NCI-H1092 (cell line): ENCODE results near the gene COG8.
"Not testable (repeated sequence)": the region's sequence is repeated elsewhere in the genome, so short reads cannot be mapped to it uniquely, and the experiment has no call there.

Experiments
- DNase-seq: peaks from one replicate; lab custom pipeline; 2025; lab: John Stamatoyannopoulos, UW

COG8 gene

GRCh38 chr16:69319381-69319780 lies 20.0 kb downstream of the COG8 start:
- no peak for DNase-seq

- DNase-seq, result no peak
Measured at GRCh38 chr16:69318911-69319289, 20.5 kb downstream of the COG8 start.

GRCh38 chr16:69318177-69318910 lies 21.0 kb downstream of the COG8 start:
- no peak for DNase-seq

DNA sequence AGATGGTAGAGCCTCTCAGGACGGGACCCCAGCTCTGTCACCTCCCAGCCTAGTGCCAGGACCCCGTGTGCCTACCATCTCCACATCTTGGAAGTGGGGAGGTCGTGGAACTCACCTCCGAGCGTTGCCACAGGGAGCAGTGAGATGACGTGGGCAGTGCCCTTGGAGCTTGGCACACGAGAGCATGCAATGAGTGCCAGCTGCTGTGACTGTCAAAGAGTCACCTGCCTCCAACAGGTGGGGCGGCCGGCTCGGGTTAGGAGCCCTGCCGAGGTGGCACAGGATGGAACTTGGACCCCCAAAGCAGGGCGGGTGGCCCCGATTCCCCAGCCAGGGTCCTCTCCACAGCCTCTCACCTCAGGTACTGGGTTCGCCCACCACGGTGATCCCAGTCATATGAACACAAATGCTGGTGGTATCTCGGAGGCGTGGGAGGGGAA lies 22.7 kb downstream of the COG8 start:
- no peak for DNase-seq

DNA sequence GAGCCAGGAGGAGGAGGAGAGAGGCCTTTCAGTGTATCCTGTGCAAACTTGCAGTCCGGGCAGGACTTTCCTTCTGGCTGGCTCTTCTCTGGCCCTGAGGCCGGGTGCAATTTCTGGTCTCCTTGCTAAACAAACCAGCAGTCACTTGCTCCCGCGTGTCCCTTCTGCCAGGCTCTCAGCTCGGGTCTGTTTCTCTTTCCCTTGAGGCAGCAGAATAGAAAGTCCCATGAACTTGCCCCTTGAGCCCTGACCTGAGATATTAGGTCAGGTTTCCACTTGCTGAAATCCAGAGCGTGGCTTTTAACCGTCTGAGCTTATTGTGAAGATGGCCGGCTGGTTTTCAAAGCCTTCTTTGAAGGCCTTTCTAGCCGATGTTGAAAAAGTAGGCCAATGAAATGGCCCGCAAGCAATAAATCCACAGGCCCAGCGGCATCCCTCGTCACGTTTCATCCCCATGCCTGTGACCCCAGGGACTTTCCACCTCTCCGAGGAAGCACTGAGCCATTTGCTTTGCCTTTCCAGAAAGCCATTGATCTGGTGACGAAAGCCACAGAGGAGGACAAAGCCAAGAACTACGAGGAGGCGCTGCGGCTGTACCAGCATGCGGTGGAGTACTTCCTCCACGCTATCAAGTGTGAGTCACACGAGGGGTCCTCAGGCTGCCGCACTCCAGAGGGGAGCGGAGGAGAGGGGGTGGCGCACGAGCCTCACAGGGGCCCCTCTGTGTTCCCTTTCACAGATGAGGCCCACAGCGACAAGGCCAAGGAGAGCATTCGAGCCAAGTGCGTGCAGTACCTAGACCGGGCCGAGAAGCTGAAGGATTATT lies 23.7 kb downstream of the COG8 start:
- no peak for DNase-seq

DNA sequence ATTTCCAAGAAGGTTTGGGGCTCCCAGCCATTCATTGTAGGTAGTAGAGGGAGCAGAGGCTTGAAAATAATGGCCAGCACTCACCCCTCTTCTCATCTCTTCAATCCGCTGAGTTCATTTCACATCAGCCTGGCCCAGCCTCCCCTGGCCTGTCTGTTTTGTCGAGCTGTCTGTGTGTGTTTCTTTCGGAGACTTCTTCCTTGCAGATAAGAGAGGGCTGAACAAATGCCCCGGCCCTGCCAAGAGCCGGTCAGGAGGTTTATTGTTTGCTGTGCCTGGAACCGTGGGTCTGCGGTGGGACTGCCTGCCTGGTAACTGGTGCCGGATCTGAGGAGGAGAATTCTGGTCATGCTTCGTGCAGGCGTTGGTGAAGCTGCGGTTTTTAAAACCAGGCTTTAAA lies 24.8 kb downstream of the COG8 start:
- DNase-seq, result no peak

- no peak for DNase-seq
Measured at GRCh38 chr16:69313469-69313868, 25.9 kb downstream of the COG8 start.

DNA sequence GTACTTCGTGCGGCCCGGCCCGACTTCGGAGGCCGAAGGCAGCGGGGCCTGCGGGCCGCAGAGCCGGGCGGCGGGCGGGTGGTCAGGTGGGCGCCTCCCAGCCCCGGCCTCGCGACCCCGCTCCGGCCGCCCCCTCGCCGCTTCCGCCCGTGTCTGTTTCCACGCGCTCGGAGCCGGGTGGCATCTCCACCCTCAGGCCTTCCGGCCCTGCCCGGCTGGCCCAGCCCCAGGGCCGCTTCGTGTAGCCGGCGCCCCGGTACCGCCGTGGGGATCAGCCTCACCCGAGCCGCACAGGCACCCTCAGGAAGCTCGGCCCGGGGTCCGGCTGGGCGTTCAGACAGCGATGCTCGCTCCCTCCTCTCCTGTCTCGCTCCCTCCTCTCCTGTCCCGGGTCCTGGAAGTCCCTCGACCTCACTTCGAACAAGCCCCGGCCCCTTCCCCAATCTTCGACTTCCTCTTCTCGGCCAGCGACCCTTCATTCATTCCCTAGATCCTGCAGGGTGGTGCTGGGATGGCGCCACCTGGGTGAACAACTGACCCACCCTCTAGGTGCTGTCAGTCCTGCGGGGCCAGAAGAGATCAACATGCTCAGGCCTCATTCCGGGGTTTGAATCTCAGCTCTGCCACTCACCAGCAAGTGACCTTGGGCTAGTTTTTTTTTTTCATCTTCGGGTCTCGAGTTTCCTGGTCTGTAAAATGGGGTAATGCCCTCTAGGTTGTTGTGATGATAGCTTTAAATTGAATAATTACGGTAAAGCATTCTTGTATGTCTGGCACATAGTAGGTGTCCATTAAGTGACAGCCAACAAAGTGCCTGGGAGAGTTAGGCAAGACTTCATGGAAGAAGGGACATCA lies 27.6 kb downstream of the COG8 start:
- DNase-seq, result peak; percentile 33

DNA sequence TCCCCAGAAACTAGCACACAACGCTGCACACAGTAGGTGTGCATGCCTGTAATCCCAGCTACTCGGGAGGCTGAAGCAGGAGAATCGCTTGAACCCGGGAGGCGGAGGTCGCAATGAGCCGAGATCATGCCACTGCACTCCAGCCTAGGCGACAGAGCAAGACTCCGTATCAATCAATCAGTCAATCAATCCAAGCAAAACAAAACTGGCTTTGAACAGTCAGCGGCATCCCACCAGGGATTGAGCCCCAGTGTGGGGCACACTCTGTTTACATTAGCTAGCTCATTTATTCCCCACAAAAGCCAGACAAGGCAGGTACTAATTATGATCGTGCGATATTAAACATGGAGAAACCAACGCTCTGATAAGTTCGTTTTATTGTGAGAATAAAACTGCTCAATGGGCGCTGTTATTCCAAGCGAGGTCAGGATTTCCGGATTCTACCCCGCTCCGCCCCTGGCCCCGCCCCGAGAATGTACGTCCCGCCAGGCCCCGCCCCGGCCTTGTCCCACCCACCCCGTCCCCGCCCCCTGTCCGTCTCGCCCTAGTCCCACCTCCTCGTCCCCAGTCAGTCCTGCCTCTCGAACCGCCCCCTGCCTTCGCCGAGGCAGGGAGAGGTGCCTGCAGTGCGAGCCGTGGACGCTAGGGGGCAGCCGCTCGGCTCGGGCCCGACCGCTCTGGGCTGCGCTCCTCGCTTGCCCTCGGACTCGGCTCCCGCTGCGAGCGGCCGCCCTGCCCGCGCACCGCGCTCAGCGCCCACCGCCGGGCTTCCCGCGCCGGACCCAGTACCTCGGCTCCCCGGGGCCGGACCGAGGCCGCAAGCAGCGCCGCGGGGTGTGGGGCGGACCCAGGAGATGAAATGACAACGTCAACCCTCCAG lies 28.5 kb downstream of the COG8 start, which contains the start of gene VPS4A:
VPS4A (plus strand) TSS at position 698 of the 880 bp plus-strand sequence; CDS start at position 860, 162 bp downstream.
- peak; percentile 94 for DNase-seq

- DNase-seq, result no peak
Measured at GRCh38 chr16:69309316-69309715, 30.0 kb downstream of the COG8 start.

DNA sequence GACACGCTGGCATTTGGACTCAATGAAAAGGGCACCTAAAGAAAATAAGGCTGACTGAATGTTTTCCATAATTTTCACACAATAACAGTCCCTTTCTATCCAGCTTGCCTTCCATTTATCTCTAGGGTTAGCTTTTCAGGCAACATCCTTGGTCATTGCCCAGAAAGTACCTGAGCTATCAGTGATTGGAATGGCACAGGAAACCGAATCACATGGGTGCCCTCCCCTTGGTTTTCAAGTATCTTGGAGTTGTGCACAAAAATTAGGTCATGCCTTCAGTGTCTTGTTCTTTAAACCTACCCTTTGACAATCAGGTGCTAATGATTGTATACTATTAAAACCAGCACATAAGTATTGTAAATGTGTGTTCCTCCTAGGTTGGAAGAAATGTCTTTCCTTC lies 31.5 kb downstream of the COG8 start:
- no peak for DNase-seq

DNA sequence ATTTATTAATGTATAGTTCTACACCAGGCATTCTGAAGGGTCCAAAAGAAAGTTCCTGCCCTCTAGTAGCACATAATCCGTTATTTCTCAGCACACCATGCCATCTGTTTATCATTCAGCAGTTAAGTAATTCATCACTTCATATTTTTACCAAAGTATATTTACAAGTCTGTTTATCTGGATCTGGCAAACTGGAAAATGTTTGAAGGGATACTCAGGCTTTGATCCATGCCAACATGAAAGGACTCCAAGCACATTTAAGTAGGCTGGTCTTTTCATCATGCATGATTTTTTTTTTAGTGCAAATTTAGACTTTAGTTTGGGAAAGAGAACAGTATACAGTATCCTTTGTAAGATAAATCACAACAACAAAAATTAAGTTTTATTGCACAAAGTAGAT lies 32.3 kb downstream of the COG8 start:
- DNase-seq, result no peak

DNA sequence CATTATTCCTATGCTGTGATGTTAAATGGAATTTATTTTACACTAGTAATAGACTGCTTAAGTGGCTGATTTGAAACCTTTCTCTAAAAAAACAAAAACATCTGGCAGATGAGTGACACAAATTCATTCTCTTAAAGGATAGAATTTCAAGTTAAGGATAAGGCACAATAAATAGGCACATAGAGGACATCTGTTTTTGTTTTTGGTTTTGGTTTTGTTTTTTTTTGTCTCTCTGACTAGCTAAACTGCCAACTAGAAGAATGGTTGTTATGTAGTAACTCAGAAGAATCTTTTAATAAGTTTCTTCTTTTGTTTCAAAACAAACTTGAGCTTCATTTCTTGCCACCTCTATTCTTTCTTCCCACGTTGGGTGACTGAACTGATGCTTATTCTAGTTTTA lies 33.3 kb downstream of the COG8 start:
- no peak for DNase-seq

GRCh38 chr16:69302301-69302700 lies 37.1 kb downstream of the COG8 start:
- DNase-seq, result no peak

DNA sequence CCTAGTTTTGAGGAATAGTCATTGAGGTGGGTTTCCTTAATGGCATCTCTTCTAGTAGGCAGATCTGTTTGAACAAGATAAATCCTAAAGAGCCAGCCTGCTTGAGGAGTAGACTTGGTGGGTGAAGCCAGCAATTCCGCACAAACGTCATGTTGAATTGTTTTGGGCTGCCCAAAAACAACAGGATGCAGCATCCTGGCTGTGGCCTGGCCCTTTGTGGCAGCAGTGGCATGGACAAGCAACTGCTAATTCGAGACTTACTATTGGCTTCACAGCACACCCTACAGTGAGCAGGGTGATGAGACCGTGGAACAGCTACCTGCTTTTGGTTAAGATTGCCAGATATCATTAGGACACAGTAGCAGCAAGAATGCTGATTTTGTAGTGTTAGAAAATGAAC lies 37.5 kb downstream of the COG8 start:
- no peak for DNase-seq

DNA sequence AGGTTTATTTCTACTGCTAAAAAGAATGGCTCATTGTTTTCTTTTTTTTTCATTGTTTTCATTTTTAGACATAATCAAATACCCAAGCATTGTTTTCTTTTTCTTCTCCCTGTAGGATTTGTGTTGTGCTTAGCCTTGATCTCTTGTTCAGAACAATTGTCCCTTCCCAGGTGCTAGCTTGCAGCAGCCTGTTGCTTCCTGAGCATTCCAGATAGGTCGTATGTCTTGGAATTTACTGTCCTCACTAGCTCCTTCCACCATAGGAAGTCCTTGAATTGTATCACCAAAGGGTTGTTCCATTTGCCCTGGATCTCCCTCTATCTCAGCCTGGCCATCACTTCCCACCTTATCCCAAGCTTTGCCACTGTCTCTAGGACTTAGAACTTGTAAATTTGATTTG lies 38.2 kb downstream of the COG8 start:
- DNase-seq, result no peak

DNA sequence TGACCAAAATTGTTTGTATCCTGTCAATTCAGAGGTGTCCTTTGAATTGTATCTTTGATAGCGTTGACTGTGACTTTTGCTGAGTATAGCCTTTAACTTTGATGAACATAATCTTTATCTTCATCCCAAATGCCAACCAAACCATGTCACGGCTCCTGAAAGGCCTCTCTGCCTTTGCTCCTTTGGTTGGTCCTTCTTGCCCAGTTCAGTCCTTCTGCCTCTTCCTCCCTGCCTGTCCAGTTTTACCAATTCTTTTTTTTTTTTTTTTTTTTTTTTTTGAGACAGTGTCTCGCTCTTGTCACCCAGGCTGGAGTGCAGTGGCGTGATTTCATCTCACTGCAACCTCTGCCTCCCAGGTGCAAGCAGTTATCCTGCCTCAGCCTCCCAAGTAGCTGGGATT lies 41.1 kb downstream of the COG8 start:
- no peak for DNase-seq

- DNase-seq, result not testable (repeated sequence)
Measured at GRCh38 chr16:69296771-69297170, 42.6 kb downstream of the COG8 start.

- DNase-seq, result no peak
Measured at GRCh38 chr16:69294051-69294450, 45.3 kb downstream of the COG8 start.

DNA sequence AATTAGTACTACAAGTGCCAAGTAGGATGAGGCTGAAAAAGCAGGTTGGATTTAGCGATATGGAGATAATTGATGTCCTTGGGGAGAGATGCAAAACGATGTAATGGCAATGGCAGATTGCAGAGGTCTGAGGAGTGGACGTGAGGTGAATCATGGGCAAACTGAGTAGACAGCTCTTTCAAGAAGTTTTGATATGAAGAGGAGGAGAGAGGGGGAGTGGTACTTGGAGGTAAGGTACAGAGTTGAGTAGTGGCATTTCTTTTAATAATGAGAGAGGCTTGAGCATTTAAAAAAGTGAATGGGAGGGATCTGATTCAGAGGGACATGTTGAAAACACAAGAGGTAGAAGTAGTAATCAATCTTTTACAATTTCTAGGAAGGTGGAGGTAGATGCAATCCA lies 46.0 kb downstream of the COG8 start:
- no peak for DNase-seq

DNA sequence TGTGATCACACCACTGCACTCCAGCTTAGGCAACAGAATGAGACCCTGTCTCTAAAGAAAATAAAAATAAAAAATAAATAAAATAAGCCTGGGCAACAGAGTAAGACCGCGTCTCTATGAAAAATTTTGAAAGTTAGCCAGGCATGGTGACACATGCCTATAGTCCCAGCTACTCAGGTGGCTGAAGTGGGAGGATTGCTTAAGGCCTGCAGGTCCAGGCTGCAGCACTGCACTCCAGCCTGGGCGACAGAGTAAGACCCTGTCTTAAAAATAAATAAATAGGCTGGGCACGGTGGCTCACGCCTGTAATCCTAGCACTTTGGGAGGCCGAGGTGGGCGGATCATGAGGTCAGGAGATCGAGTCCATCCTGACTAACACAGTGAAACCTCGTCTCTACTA lies 47.7 kb downstream of the COG8 start:
- DNase-seq, result not testable (repeated sequence)
